Effector memory CD4-positive, alpha-beta T cell (primary cell): ENCODE data around the gene WDFY1.

Experiments
- DNase-seq, 3 donors: peaks; one replicate each; pipeline ENCODE4 v3.0.0-alpha.2; 2020
- H3K27ac ChIP-seq: 2 replicates; pipeline ENCODE4 v1.7.0; 2013; ENCODE audit warnings: mild to moderate bottlenecking, low read length, moderate library complexity; ENCODE audit not compliant: insufficient read depth, poor library complexity, severe bottlenecking
- H3K27me3 ChIP-seq: replicated peaks from 2 replicates; pipeline ENCODE4 v1.7.0; 2013; ENCODE audit warnings: mild to moderate bottlenecking, low read length; ENCODE audit not compliant: insufficient read depth, control insufficient read depth, poor library complexity, severe bottlenecking
- H3K36me3 ChIP-seq: 2 replicates; pipeline ENCODE4 v1.7.0; 2013; ENCODE audit warnings: mild to moderate bottlenecking, low read length, moderate library complexity; ENCODE audit not compliant: control insufficient read depth, insufficient read depth
- H3K4me1 ChIP-seq: 2 replicates; pipeline ENCODE4 v1.7.0; 2013; ENCODE audit warnings: low read length, mild to moderate bottlenecking; ENCODE audit not compliant: control insufficient read depth, insufficient read depth, poor library complexity, severe bottlenecking
- H3K4me3 ChIP-seq: 2 replicates; pipeline ENCODE4 v1.7.0; 2013; ENCODE audit warnings: low read length, low read depth, mild to moderate bottlenecking; ENCODE audit not compliant: insufficient read depth, poor library complexity, severe bottlenecking
- H3K9me3 ChIP-seq: 2 replicates; pipeline ENCODE4 v1.7.0; 2013; ENCODE audit warnings: mild to moderate bottlenecking, low read length, moderate library complexity; ENCODE audit not compliant: control insufficient read depth
- total RNA-seq, 3 donors: gene quantifications; one replicate each; lab custom pipeline; 2026; lab: John Stamatoyannopoulos, UW

Gene WDFY1
- 38.7 to 53.8 (median 52.5) reads per million in 3 donors for total RNA-seq

- Histone ChIP-seq H3K27me3 (no peaks in the 10 kb centered on the region), H3K36me3 (no peaks in the 10 kb centered on the region), H3K27ac (peak within 1 kb of the TSS; percentile 61), H3K4me1 (peaks cover 11% of the 10 kb centered on the region), H3K4me3 (peak within 1 kb of the TSS; percentile 99), H3K9me3 (no peaks in the 10 kb centered on the region)
- DNase-seq: peak; percentile 54 to 59 (median 59)
These were observed at the start of gene WDFY1 for GRCh38 chr2:223944703-223945531. Gene WDFY1 (minus strand): TSS chr2:223945335. CDS start chr2:223945284, 51 bp downstream.

- no peaks in the 10 kb centered on the region for H3K27me3 ChIP-seq
- no peak overlapping the region for H3K27ac ChIP-seq
- H3K4me1 ChIP-seq: no peaks in the 10 kb centered on the region
- H3K9me3 ChIP-seq: no peaks in the 10 kb centered on the region
- H3K36me3 ChIP-seq: no peaks in the 10 kb centered on the region
- DNase-seq: no peak
- no peak overlapping the region for H3K4me3 ChIP-seq
These were observed 49.5 kb upstream of the WDFY1 start for GRCh38 chr2:223994562-223995162.

- no peaks in the 10 kb centered on the region for H3K4me1 ChIP-seq
- no peak overlapping the region for H3K27ac ChIP-seq
- DNase-seq: peak in 1 of 3 donors; percentile 41
- no peak overlapping the region for H3K4me3 ChIP-seq
- no peaks in the 10 kb centered on the region for H3K9me3 ChIP-seq
- H3K36me3 ChIP-seq: no peaks in the 10 kb centered on the region
- H3K27me3 ChIP-seq: no peaks in the 10 kb centered on the region
These were observed 48.6 kb upstream of the WDFY1 start for GRCh38 chr2:223993634-223994232.

GRCh38 chr2:223991611-223992010 lies 46.5 kb upstream of the WDFY1 start:
- H3K27me3 ChIP-seq: no peaks in the 10 kb centered on the region
- H3K27ac ChIP-seq: no peak overlapping the region
- H3K4me3 ChIP-seq: no peak overlapping the region
- no peak for DNase-seq
- no peaks in the 10 kb centered on the region for H3K9me3 ChIP-seq
- H3K4me1 ChIP-seq: no peaks in the 10 kb centered on the region
- no peaks in the 10 kb centered on the region for H3K36me3 ChIP-seq

GRCh38 chr2:223989856-223990232 lies 44.7 kb upstream of the WDFY1 start:
- no peak for DNase-seq
- H3K4me1 ChIP-seq: no peaks in the 10 kb centered on the region
- no peaks in the 10 kb centered on the region for H3K36me3 ChIP-seq
- H3K9me3 ChIP-seq: no peaks in the 10 kb centered on the region
- no peak overlapping the region for H3K4me3 ChIP-seq
- H3K27me3 ChIP-seq: no peaks in the 10 kb centered on the region
- H3K27ac ChIP-seq: no peak overlapping the region

GRCh38 chr2:223989206-223989855 lies 44.2 kb upstream of the WDFY1 start:
- DNase-seq: no peak
- Histone ChIP-seq H3K27ac (no peak overlapping the region), H3K9me3 (no peaks in the 10 kb centered on the region), H3K4me3 (no peak overlapping the region), H3K4me1 (no peaks in the 10 kb centered on the region), H3K36me3 (no peaks in the 10 kb centered on the region), H3K27me3 (no peaks in the 10 kb centered on the region)

GRCh38 chr2:223981241-223981640 lies 36.1 kb upstream of the WDFY1 start:
- Histone ChIP-seq H3K36me3 (no peaks in the 10 kb centered on the region), H3K4me1 (no peaks in the 10 kb centered on the region), H3K4me3 (no peak overlapping the region), H3K27me3 (no peaks in the 10 kb centered on the region), H3K27ac (no peak overlapping the region), H3K9me3 (no peaks in the 10 kb centered on the region)
- no peak for DNase-seq

- Histone ChIP-seq H3K4me3 (no peak overlapping the region), H3K36me3 (no peaks in the 10 kb centered on the region), H3K27me3 (no peaks in the 10 kb centered on the region), H3K9me3 (no peaks in the 10 kb centered on the region), H3K4me1 (no peaks in the 10 kb centered on the region), H3K27ac (no peak overlapping the region)
- DNase-seq: no peak
These were observed 35.7 kb upstream of the WDFY1 start for GRCh38 chr2:223980803-223981202.

- Histone ChIP-seq H3K36me3 (no peaks in the 10 kb centered on the region), H3K4me3 (no peak overlapping the region), H3K27me3 (no peaks in the 10 kb centered on the region), H3K4me1 (no peaks in the 10 kb centered on the region), H3K9me3 (no peaks in the 10 kb centered on the region), H3K27ac (no peak overlapping the region)
- no peak for DNase-seq
These were observed 35.2 kb upstream of the WDFY1 start for GRCh38 chr2:223980397-223980735.
